Measurements from ENCODE around the gene LMO4.

The LMO4 gene

DNA sequence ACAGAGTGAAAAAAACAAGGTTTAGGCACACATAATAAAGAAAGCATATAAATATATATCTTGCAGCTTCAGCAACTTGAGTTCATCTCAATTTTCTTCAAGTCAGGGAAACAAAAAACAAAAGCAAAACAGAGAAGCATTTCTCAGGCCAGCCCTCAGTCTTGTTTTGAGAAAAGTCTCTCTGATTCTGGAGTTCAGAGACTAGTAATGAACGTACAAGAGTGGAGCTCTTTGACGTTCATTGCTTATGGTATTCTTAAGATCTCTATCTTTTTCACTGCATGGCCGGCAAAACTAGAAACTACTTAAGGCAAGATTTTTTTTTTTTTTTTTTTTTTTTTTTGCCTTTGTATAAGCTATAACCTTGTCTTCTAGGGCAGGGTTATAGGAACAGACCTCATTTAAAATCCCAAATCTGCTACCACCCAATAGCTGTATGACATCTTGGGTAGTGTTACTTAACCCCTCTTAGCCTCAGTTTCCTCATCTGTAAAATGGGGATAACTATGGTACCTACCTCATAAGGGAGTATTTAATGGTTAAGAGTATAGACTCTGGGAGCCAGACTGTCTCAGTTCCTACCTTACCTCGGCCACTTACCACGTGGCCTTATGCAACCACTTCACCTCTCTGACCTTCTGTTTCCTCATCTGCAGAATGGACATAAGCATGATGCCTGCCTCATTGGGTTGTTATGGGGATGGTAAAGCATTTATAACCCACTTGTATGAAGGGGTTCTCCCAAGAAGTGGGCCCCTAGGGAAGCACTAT lies 33.6 kb downstream of the LMO4 start:
- DNase-seq: no peak

DNA sequence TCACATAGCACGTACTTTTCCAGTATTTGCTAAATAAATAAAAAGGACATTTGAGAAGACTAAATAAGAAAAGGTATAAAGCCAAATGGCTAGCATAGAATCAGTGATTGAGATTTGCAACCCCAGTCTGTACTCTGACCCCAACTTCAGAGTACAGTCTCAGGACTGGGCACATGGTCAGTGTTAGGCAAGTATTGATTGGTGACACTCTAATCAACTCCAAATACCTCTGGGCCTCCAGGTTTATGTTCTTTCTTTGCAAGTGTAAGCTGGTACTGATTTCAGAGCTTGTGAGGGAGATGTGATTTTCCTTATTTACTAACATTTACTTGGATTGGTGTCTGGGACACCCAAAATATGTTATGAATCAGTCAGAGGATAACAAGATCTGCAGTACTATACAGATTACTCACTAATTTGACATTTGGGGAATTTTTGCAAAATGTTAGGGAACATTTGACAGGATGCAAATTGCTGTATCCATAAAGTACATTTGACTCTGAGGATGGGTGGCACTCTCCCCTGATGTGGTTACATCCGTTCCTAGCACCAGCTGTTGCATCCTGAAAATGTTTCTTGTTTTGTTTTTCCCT lies 34.2 kb downstream of the LMO4 start:
- peak; percentile 79 for DNase-seq

DNA sequence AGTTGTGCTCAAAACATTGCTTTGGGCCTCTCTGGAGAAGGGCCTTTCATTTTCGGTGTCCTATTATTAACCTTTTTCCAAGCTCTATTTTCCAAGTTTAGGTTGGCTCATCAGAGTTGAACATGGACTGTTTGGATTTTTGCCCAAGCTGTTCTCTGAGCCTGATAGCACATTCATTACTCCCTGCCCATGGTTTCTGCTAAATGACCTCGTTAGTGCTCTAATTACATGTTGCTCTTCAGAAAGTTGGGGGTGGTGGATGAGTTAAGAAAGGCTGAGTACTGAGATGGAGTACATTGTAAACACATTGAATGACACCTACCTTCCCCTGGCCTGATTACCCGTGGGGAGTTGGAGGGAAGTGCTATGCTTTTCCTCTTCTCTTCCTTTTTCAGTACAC lies 38.9 kb downstream of the LMO4 start:
- DNase-seq: no peak

DNA sequence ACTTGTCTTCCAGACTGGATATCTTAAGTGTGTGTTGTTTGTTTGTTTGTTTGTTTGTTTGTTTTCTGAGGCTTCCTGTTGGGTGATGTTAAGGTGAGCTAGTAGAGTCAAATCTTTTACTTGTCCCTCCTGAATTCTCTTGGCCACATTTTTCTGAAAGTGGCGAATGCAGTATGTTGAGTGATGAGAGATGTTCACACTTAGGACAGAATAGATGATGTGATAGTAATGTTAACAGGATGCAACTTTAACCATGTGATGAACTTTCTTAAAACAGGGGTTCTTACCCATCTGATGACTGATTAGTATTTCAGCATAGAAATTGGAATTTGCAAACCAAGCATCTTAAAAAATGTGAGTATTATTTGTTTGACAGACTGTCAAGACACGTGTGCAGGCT lies 40.2 kb downstream of the LMO4 start:
- peak; percentile 49 for DNase-seq

DNA sequence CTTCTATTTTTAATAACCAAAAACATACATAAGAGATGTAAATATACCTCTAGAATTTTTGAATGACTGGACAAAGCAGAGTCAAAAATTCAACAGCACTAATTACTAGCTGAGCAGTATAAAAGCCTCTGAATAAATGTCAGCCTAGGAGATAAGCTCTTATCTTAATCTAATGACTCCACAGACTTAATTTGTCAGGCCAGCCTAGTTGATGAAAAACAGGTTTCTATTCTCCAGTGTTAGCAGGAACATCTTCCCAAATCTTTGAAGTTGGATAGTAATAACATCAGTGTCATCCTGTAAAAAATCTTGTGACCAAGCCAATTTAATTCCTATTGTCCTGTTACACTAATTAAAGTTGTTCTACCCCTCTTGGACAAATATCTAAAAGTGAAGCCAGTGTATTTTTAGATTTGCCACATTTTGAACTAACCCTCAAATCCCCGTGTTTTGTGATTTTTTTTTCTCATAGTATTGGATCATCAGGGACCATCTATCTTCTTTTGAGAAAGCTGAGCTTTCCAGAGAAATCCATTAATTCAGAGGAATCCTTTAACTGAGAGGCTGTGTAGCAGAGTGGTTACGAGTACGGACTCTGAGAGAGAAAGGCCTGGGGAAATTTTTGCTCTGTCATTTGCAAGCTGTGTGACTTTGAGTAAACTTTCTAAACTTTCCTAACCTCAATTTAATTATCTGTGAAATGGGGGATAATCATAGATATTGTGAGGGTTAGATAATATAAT lies 41.2 kb downstream of the LMO4 start:
- DNase-seq: no peak

DNA sequence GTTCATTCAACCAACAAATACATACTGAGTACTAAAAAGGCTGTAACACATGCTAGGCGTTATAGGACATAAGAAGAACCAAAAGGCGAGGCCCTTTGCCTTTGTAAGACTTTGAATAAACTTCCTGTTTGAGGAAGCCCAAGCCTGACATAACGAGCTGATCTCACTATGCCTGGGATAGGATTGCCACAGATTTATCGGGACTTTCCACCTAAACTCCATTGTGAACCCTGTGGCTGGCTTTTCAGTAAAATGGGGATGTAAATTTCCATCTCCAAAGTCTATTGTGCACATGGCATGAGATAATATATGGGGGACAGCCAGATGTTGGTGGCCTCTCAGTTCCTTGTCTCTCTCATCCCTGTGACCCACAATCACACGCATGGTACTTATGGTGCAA lies 41.9 kb downstream of the LMO4 start:
- no peak for DNase-seq

DNA sequence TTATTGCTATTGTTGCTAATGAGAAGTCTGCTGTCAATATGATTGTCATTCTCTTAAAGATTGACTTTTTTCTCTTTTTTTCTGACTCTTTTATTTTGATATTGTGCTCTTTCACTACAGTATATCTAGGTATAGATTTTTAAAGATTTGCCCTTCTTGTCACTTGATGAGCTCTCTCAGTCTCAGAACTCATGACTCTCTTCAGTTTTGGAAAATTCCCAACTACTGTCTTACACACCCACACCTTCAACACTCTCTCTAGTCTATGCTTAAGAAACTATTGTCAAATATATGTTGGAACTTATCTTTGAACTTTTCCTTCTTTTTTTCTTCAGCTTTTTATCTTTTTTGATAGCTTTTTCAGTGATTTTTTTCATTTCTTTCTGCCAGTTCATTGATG lies 50.6 kb downstream of the LMO4 start:
- no peak for DNase-seq

DNA sequence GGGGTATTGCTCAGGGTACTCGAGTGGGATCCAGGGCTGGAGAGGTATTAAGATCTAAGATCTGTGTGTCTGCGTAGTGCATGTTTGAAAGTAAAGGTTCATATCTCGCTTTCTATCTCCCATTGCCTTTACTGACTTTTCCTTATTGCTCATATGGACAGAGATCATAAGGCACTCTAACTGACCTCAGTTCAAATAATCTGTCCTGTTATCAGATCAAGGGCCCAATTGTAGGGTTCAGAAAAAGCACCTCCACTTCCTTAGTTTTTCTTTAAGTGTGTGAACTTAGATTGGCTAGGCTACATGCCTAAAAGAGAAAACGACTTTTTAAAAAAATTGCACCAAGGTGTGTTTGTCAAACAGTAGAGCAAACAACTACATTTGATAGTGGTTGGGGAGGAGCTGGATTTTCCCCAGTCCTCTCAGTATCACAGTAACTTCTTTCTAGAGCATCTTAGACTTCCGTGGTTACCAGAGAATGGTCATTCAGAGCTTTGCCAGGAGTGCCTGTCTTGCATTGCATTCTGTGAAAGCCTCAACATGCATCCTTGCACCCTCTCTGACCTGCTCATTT lies 57.6 kb downstream of the LMO4 start:
- DNase-seq: no peak

DNA sequence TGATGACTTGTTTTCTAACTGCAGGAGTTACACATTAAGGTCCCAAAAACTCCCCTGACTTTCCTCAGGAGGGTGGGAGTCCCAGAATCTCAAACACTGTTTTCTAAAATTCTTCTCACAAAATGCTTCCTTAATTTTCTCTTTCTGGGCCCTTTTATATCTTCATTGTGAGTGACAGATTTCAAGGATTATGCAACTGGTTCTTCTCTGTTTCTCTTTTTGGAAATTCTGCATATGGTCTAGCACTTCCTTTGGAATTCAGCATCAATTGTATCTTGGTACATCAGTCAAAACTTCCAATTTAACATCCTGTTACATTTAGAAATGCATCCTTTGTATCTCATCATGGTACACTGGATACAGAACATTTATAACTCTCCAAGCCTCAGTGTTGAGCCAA lies 59.7 kb downstream of the LMO4 start:
- DNase-seq: no peak

DNA sequence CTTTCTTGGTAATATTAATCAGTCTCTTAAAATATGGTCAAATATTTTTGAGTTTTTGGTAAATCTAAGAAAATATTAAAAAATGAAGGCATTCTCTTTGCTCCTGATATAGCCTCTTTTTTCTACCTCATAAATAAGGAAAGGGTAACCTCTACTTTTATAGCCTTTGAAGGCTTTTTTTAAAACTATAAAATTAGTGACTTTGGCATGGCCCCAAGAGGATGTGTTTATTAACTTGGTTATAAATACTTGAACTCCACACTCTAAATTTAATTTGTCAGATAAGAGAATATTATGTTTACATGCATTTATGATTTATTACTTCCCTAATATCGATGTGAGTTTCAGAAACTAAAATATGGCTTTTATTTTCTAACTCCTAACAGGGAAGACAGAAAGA lies 60.3 kb downstream of the LMO4 start:
- no peak for DNase-seq

DNA sequence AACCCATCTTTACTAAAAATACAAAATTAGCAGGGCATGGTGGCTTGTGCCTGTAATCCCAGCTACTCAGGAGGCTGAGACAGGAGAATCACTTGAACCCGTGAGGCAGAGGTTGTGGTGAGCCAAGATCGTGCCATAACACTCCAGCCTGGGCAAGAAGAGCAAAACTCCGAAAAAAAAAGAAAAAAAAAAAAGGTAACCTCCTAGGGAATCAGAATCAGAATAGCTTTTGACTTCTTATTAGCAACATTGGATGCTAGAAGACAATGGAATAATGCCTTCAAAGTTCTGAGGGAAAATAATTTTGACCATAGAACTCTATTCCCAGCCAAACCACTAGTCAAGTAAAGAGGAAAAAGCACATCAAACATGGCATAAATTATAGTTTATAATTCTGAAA lies 60.9 kb downstream of the LMO4 start:
- no peak for DNase-seq

DNA sequence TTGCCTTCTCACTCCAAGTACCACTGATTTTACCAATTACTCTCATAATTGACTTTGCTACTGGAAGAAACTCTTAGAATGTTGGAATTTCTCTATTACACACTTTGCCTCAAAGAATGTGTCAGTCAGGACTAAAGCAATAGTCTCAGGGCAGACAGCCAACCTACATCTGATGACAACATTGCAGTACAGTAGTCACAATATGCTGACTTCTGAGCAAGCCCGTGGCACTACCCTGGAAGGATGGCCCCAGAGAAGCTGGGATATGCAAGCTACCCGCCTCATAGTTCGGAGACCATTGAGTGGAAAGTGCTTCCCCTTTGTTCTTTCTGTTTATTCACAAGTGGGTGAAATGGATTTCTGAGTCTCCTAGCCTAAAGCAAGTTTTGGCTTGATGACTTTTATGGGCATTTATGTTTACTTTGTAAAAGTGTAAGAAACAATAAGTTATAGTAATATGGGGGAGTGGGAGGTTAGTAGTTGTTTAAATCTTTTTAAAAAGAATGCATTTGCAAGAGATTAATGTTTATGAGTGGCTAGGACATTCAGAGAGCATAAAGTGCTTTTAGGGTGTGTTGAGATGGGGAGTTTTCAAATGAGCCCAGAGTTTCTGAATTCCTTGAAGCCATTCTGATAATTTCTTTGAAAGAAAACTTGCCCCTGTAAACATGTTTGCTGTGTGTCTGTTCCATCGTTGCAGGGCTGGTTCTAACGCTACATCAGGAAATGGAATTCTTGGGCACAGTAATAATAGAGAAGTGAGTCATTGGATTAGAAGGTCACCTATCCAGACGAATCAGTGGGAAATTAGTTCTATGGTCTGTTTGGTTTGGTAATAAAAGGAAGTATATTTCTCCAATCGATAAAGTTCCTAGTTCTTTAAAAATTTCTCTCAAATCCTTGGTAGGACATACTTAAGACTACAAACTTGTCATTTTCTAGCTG lies 63.8 kb downstream of the LMO4 start:
- peak; percentile 64 for DNase-seq

DNA sequence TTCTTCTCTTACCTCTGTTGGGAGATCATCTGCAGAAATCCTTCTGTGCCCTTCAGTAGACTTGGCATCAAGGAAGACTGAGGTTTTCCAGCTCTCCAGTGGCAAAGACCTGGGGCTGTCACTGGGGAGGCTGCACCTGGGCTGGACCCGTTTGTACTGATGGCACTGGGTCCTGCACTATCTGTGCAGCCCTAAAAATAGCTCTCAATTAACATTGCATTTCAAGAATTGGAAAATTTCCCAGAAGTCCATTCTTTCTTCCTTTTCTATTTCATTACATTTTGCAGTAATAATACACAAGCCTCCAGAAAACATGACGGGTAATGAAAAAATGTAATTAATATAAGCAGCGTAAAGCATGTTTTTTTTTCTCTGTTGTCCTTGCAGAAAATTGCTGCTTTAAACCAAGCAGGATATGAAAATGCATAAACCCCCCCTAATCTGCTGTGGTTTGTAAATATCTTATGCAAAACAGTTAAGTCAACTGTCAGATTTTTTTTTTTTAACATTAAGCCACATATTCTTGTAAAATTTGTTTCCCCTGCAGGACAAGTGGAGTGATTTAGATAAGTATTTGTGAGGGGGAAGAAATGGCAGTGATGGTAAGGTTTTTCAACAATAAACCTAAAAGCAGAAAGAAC lies 64.9 kb downstream of the LMO4 start:
- DNase-seq: no peak

DNA sequence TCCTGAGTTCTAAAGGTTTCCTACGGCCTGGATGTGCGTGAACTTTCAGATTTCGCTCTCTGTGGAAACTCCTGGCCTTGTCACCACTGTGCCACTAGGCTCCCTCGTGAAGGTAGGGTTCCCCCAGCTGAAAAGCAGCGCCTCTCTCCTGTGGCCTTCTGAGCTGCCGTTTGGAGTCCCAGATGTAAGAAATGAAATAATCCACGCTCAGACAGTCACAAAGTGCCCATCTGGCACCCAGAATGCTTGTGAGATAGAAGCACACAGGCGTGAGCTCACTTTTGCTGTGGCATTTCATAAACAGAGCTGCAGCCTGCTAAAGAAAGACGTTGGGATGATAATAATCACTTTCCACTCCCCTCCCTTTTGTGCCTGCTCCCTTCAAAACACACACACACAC lies 65.8 kb downstream of the LMO4 start:
- no peak for DNase-seq

DNA sequence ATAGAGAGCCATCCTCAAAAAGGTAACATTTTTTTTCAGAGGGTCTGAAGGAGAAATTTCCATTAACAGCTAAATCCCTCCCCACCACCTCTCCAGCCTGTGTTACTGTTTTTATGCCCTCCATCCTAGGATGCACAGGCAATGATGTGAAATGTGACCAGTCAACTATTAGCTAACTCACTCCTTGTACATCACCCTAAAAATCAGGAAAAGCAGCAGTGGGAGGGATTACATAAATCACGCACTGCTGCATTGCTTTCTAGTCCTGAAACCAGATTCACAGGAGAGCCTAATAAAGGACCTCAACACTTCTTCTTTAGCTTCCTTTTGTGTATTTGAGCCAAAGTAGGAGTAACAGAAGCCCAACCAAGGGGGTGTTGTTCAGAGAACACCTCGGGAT lies 66.3 kb downstream of the LMO4 start:
- DNase-seq: no peak

Data from HCEC 1CT (cell line).